SU-DHL-6 (cell line): ENCODE measurements around the gene CTU1.

Experiments used
- CTCF ChIP-seq: fragments of 200-600 bp; sonication (generic); IDR thresholded peaks from one replicate; pipeline ENCODE4 v1.5.1; 2017; ENCODE audit warnings: antibody characterized with exemption, mild to moderate bottlenecking, low read length, moderate library complexity; ENCODE audit not compliant: insufficient read depth, poor library complexity, severe bottlenecking
- EZH2phosphoT487 ChIP-seq: fragments of 200-600 bp; sonication (generic), shearing (Covaris generic); conservative IDR thresholded peaks from 2 replicates; pipeline ENCODE4 v1.6.1; 2018; ENCODE audit warnings: mild to moderate bottlenecking, antibody characterized with exemption, low read length, moderate library complexity, mixed read lengths

- TF ChIP-seq CTCF (no peak), EZH2phosphoT487 (no peak)
Measured at GRCh38 chr19:51108805-51109146, 567 bp upstream of the CTU1 start.
